ENCODE results near the gene NMNAT2. TPM values are rescaled to one million over a fixed set of nuclear protein-coding genes. Genes with fewer than 3 reads are reported as not detected.

Gene NMNAT2
- total RNA-seq, 2 experiments from 2014 or later, result not detected

- no peak overlapping the region for H2AFZ ChIP-seq (ENCODE audit: low read length)
- no peak overlapping the region for H3K4me3 ChIP-seq (ENCODE audit: low read depth, low read length, poor library complexity, severe bottlenecking)
- H3K4me1 ChIP-seq (ENCODE audit: insufficient read depth, low read length, poor library complexity, severe bottlenecking), result no peaks in the 10 kb centered on the region
- H3K27ac ChIP-seq (ENCODE audit: low read depth, low read length, poor library complexity, severe bottlenecking), result no peak overlapping the region
- CTCF ChIA-PET (ENCODE audit: unreplicated experiment), result no interaction called here
- H3K4me2 ChIP-seq (ENCODE audit: low read length), result no peak overlapping the region
- no peaks in the 10 kb centered on the region for H3K36me3 ChIP-seq (ENCODE audit: insufficient read depth, low read length)
- TF ChIP-seq CTCF (conservative IDR thresholded peaks at IDR 0.05; ENCODE audit: low read length) (no peak), EZH2phosphoT487 (IDR thresholded peaks at IDR 0.05; ENCODE audit: borderline replicate concordance, low read depth, low read length) (no peak)
- intact Hi-C loops (cut with micrococcal nuclease; ENCODE audit: unreplicated experiment), result no loop called here
- H3K9me2 ChIP-seq (ENCODE audit: insufficient read depth, low read length), result no peaks in the 10 kb centered on the region
- H3K79me2 ChIP-seq (ENCODE audit: insufficient read depth, low read depth, low read length), result no peaks in the 10 kb centered on the region
- DNase-seq (ENCODE audit: low spot score), result no peak
- POLR2A ChIA-PET, result interaction anchor here (0.6 kb wide), 1 partner anchor 34 kb away, joined by 3 read pairs; no protein-coding TSS in a partner anchor
- H3K9me3 ChIP-seq (ENCODE audit: low read length), result no peaks in the 10 kb centered on the region
- no peaks in the 10 kb centered on the region for H4K20me1 ChIP-seq (ENCODE audit: insufficient read depth, low read length)
- no TSS peak for BruUV-seq (replicated peaks)
Measured at GRCh38 chr1:183388735-183389134, 29.4 kb downstream of the NMNAT2 start.

GRCh38 chr1:183385340-183386144 is 32.6 kb downstream of the NMNAT2 start:
- H3K79me2 ChIP-seq (ENCODE audit: insufficient read depth, low read depth, low read length), result no peaks in the 10 kb centered on the region
- TF ChIP-seq CTCF (conservative IDR thresholded peaks at IDR 0.05; ENCODE audit: low read length), result no peak
- no peak for TF ChIP-seq EZH2phosphoT487 (IDR thresholded peaks at IDR 0.05; ENCODE audit: borderline replicate concordance, low read depth, low read length)
- CTCF ChIA-PET (ENCODE audit: unreplicated experiment), result no interaction called here

DNA sequence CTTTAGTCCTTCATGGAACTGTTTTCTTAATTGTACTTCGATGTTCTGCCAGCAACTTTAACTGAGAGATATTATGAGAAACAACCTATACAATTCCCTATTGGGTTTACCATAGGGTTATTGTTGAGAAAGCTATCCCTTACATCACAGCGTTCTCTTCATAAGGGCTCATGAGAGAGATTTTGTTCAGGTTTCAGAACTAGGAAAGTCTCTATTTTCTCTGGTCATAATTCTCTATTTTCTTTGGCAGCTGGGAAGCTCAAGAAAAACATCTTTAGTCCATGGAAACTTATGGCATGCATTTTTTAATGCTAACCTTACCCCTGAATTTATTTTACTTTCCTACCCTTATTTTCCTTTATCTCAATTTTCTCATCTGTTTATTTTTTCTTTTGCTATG is 38.2 kb downstream of the NMNAT2 start:
- no peak for DNase-seq (ENCODE audit: low spot score)
- Histone ChIP-seq H4K20me1 (ENCODE audit: insufficient read depth, low read length) (no peaks in the 10 kb centered on the region), H3K4me1 (ENCODE audit: insufficient read depth, low read length, poor library complexity, severe bottlenecking) (no peaks in the 10 kb centered on the region), H3K4me3 (ENCODE audit: low read depth, low read length, poor library complexity, severe bottlenecking) (no peak overlapping the region), H3K9me2 (ENCODE audit: insufficient read depth, low read length) (no peaks in the 10 kb centered on the region), H3K36me3 (ENCODE audit: insufficient read depth, low read length) (no peaks in the 10 kb centered on the region), H3K9me3 (ENCODE audit: low read length) (no peaks in the 10 kb centered on the region), H3K27ac (ENCODE audit: low read depth, low read length, poor library complexity, severe bottlenecking) (no peak overlapping the region), H3K79me2 (ENCODE audit: insufficient read depth, low read depth, low read length) (no peaks in the 10 kb centered on the region), H3K4me2 (ENCODE audit: low read length) (no peak overlapping the region), H2AFZ (ENCODE audit: low read length) (no peak overlapping the region)
- BruUV-seq (replicated peaks), result no TSS peak
- CTCF ChIA-PET (ENCODE audit: unreplicated experiment), result no interaction called here
- TF ChIP-seq EZH2phosphoT487 (IDR thresholded peaks at IDR 0.05; ENCODE audit: borderline replicate concordance, low read depth, low read length) (no peak), CTCF (conservative IDR thresholded peaks at IDR 0.05; ENCODE audit: low read length) (no peak)
- POLR2A ChIA-PET, result no interaction called here
- intact Hi-C loops (cut with micrococcal nuclease; ENCODE audit: unreplicated experiment), result no loop called here

More at GRCh38 chr1:183385340-183386144, 32.6 kb downstream of the NMNAT2 start:
- POLR2A ChIA-PET, result interaction anchor here (1.1 kb wide), 1 partner anchor 47 kb away, joined by 3 read pairs; no protein-coding TSS in a partner anchor
- Histone ChIP-seq H3K36me3 (ENCODE audit: insufficient read depth, low read length) (no peaks in the 10 kb centered on the region), H4K20me1 (ENCODE audit: insufficient read depth, low read length) (no peaks in the 10 kb centered on the region), H3K27ac (ENCODE audit: low read depth, low read length, poor library complexity, severe bottlenecking) (no peak overlapping the region), H3K9me2 (ENCODE audit: insufficient read depth, low read length) (no peaks in the 10 kb centered on the region), H3K4me1 (ENCODE audit: insufficient read depth, low read length, poor library complexity, severe bottlenecking) (no peaks in the 10 kb centered on the region), H3K4me3 (ENCODE audit: low read depth, low read length, poor library complexity, severe bottlenecking) (no peak overlapping the region), H3K9me3 (ENCODE audit: low read length) (no peaks in the 10 kb centered on the region), H2AFZ (ENCODE audit: low read length) (no peak overlapping the region), H3K4me2 (ENCODE audit: low read length) (no peak overlapping the region)
- intact Hi-C loops (cut with micrococcal nuclease; ENCODE audit: unreplicated experiment), result no loop called here
- no TSS peak for BruUV-seq (replicated peaks)
- no peak for DNase-seq (ENCODE audit: low spot score)

Measured in OCI-LY7 (cell line).